GM12891 (cell line): ENCODE results near the gene CEP104.

Experiments used
- POLR2A ChIP-seq: IDR thresholded peaks from 2 replicates; pipeline ENCODE4 v1.6.1; 2011; ENCODE audit warnings: low read depth, low read length, control low read depth
- POLR2AphosphoS5 ChIP-seq: IDR thresholded peaks from 2 replicates; pipeline ENCODE4 v1.6.1; 2011; ENCODE audit warnings: low read depth, low read length, control low read depth
- SPI1 ChIP-seq: IDR thresholded peaks from 2 replicates; pipeline ENCODE4 v1.6.1; 2011; ENCODE audit warnings: low read depth, low read length, control low read depth

DNA sequence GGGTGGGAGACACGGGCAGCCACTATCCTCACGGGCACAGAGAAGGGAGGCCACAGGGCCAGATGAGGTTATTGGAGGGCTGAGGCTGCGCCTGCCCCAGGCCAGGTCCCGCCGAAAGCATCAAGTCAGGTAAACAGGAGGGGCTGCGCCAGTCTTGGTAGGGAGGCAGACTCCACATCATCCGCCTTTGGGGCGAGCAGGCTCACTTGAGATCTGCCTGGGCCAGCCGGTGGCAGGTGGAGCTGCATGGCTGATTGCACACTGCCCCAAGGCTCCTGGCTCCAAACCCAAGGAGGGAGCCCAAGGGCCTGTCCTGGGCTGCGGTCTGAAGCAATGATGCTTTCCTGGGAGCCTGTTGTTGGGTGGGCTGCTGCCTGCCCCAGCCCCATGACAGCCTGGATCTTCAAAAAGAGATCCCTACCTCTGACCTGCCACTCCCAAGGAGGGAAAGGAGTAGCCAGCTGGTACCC is 79.9 kb downstream of the CEP104 start:
- TF ChIP-seq POLR2AphosphoS5 (no peak), POLR2A (no peak), SPI1 (no peak)
